A673 (cell line): Measurements from ENCODE around the gene MYMK. TPM values are rescaled to one million over a fixed set of nuclear protein-coding genes. Genes with fewer than 3 reads are reported as not detected.
"Not testable (repeated sequence)": the region's sequence is repeated elsewhere in the genome, so short reads cannot be mapped to it uniquely, and the experiment has no call there.

Experiments used
- BruUV-seq: library from RNA; stranded (reverse); fragments of 400-500 nt; replicated peaks from 2 replicates; lab custom pipeline; 2021; lab: Mats Ljungman, UMichigan
- CTCF ChIA-PET: fragments of 300-600 bp; sonication (Branson Sonifier 250); formaldehyde crosslinking; loops from one replicate; lab custom pipeline; 2022; ENCODE audit warnings: antibody characterized with exemption; lab: Charles Lee
- POLR2A ChIA-PET: fragments of 300-600 bp; sonication (Branson Sonifier 250); formaldehyde crosslinking; loops from one replicate; lab custom pipeline; 2022; ENCODE audit warnings: antibody characterized with exemption; ENCODE audit not compliant: low non-redundant PET; lab: Charles Lee
- DNase-seq: peaks from one replicate; pipeline ENCODE4 v3.0.0-alpha.2; 2015; ENCODE audit warnings: low spot score
- H3K27ac ChIP-seq: fragments of 200-600 bp; sonication (generic); 2 replicates; pipeline ENCODE4 v1.5.1; 2016; ENCODE audit warnings: mixed run types, low read depth, mild to moderate bottlenecking, mixed read lengths, antibody characterized with exemption, low read length; ENCODE audit not compliant: poor library complexity, severe bottlenecking
- H3K27me3 ChIP-seq: fragments of 200-600 bp; sonication (generic); replicated peaks from 2 replicates; pipeline ENCODE4 v1.6.1; 2017; ENCODE audit warnings: mixed run types, low read depth, mild to moderate bottlenecking, mixed read lengths, antibody characterized with exemption, low read length; ENCODE audit not compliant: insufficient read depth, poor library complexity
- H3K36me3 ChIP-seq: fragments of 200-600 bp; sonication (generic); 2 replicates; pipeline ENCODE4 v1.6.1; 2016; ENCODE audit warnings: mixed run types, mild to moderate bottlenecking, mixed read lengths, antibody characterized with exemption, low read length; ENCODE audit not compliant: insufficient read depth, poor library complexity, severe bottlenecking
- H3K4me1 ChIP-seq: fragments of 200-600 bp; sonication (generic); 2 replicates; pipeline ENCODE4 v1.6.1; 2017; ENCODE audit warnings: mixed run types, mild to moderate bottlenecking, mixed read lengths, antibody characterized with exemption, low read length; ENCODE audit not compliant: insufficient read depth, poor library complexity, severe bottlenecking
- H3K4me3 ChIP-seq: fragments of 200-600 bp; sonication (generic); 2 replicates; pipeline ENCODE4 v1.5.1; 2016; ENCODE audit warnings: low read depth, mixed run types, mild to moderate bottlenecking, mixed read lengths, low read length; ENCODE audit not compliant: poor library complexity, severe bottlenecking
- H3K9me3 ChIP-seq: fragments of 200-600 bp; sonication (generic); 2 replicates; pipeline ENCODE4 v1.6.1; 2016; ENCODE audit warnings: mixed run types, low read depth, mild to moderate bottlenecking, mixed read lengths, antibody characterized with exemption, low read length; ENCODE audit not compliant: poor library complexity, severe bottlenecking
- EZH2 ChIP-seq: fragments of 200-600 bp; sonication (generic); IDR thresholded peaks from 2 replicates; pipeline ENCODE4 v1.6.1; 2017; ENCODE audit warnings: borderline replicate concordance, low read depth, mild to moderate bottlenecking, mixed read lengths, antibody characterized with exemption, low read length; ENCODE audit not compliant: poor library complexity, severe bottlenecking
- intact Hi-C: fragments of 100-400 bp; cut with micrococcal nuclease; formaldehyde crosslinking; loops from one replicate; pipeline ENCODE4 v1.10.0; 2022; ENCODE audit not compliant: unreplicated experiment
- total RNA-seq: library from RNA; stranded (reverse); gene quantifications from 2 replicates; pipeline ENCODE4 v1.2.3, GENCODE V29; 2021
- TF ChIP-seq, protein P1 (sequence below): fragments of 300-800, 200-600 bp; sonication (generic); conservative IDR thresholded peaks from 2 replicates; pipeline ENCODE4 v1.5.1; 2017; ENCODE audit warnings: low read depth, mild to moderate bottlenecking, antibody characterized with exemption, low read length, moderate library complexity, mixed read lengths

Gene MYMK
- total RNA-seq, 1 experiment from 2014 or later, result not detected

DNA sequence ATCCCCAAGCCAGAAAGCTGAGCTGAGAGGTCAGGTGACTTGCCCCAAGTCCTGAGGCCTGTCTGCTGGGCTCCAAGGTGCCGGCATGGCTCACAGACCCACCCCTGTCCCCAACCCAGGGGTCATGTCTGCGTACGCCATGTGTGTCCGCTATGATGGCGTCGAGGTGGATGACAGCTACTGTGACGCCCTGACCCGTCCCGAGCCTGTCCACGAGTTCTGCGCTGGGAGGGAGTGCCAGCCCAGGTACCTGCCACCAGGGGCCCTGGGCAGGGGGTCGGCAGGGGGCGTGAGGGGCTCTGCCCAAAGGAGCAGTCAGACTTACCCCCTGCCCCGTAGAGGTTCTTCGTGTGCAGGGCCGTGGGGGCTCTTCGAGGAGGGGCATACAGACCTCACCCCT, 42.1 kb upstream of the MYMK start:
- Histone ChIP-seq H3K9me3 (no peaks in the 10 kb centered on the region), H3K36me3 (no peaks in the 10 kb centered on the region), H3K27ac (no peak overlapping the region), H3K4me3 (no peak overlapping the region), H3K27me3 (no peaks in the 10 kb centered on the region), H3K4me1 (peaks cover 5% of the 10 kb centered on the region)
- intact Hi-C loops, result no loop called here
- ChIA-PET POLR2A (no interaction called here), CTCF (no interaction called here)
- no peak for DNase-seq
- BruUV-seq, result no TSS peak
- no peak for TF ChIP-seq EZH2
- TF ChIP-seq, protein P1, sequence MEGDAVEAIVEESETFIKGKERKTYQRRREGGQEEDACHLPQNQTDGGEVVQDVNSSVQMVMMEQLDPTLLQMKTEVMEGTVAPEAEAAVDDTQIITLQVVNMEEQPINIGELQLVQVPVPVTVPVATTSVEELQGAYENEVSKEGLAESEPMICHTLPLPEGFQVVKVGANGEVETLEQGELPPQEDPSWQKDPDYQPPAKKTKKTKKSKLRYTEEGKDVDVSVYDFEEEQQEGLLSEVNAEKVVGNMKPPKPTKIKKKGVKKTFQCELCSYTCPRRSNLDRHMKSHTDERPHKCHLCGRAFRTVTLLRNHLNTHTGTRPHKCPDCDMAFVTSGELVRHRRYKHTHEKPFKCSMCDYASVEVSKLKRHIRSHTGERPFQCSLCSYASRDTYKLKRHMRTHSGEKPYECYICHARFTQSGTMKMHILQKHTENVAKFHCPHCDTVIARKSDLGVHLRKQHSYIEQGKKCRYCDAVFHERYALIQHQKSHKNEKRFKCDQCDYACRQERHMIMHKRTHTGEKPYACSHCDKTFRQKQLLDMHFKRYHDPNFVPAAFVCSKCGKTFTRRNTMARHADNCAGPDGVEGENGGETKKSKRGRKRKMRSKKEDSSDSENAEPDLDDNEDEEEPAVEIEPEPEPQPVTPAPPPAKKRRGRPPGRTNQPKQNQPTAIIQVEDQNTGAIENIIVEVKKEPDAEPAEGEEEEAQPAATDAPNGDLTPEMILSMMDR, result no peak

DNA sequence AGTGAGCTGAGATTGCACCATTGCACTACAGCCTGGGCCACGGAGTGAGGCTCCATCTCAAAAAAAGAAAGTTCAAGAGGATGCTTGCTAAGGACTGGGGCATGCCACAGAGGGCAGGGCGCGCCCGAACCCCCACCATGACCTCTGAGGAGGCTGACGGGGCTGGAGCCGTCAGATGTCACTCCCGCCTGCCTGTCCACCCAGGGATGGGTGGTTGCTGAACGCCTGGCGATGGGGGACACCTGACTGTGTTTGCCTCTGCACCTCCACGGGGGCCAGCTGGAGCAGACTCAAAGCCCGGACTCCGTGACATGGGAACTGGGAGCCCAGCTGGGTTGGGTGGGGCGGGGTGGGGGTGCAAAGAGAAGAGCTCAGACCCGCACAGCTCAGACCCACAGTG, 41.6 kb upstream of the MYMK start:
- intact Hi-C loops, result no loop called here
- Histone ChIP-seq H3K4me3 (no peak overlapping the region), H3K27ac (no peak overlapping the region), H3K9me3 (no peaks in the 10 kb centered on the region), H3K4me1 (peaks cover 5% of the 10 kb centered on the region), H3K27me3 (no peaks in the 10 kb centered on the region), H3K36me3 (no peaks in the 10 kb centered on the region)
- no peak for DNase-seq
- no peak for TF ChIP-seq EZH2
- TF ChIP-seq, protein P1, result no peak
- ChIA-PET POLR2A (no interaction called here), CTCF (no interaction called here)
- no TSS peak for BruUV-seq

DNA sequence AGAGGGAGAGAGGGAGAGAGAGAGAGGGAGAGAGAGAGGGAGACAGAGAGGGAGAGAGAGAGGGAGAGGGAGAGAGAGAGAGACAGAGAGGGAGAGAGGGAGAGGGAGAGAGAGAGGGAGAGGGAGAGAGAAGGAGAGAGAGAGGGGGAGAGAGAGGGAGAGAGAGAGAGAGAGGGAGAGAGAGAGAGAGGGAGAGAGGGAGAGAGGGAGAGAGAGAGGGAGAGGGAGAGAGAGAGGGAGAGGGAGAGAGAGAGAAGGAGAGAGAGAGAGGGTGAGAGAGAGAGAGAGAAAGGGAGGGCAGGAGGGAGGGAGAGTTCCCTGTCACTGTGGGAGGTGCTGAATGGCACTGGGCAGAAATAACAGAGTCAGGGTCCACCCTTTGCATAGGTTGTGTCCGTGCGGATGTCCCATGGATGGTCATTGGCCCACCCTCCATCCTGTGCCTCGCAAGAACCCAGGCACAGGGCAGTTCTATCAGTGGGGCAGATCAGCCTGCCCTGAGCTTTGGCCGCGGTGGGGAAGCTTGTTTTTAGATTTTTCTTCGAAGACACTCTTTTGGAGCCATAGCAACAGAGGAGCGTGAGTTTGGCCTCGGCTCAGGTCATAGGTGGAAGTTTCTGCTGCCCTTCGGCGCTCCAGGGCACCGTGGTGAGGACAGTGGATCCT, 39.8 kb upstream of the MYMK start:
- Histone ChIP-seq H3K27me3 (no peaks in the 10 kb centered on the region), H3K27ac (no peak overlapping the region), H3K4me3 (no peak overlapping the region), H3K36me3 (no peaks in the 10 kb centered on the region), H3K4me1 (peaks cover 5% of the 10 kb centered on the region), H3K9me3 (no peaks in the 10 kb centered on the region)
- intact Hi-C loops, result no loop called here
- ChIA-PET POLR2A (no interaction called here), CTCF (no interaction called here)
- DNase-seq, result no peak
- TF ChIP-seq EZH2, result no peak
- TF ChIP-seq, protein P1, result no peak
- BruUV-seq, result no TSS peak

DNA sequence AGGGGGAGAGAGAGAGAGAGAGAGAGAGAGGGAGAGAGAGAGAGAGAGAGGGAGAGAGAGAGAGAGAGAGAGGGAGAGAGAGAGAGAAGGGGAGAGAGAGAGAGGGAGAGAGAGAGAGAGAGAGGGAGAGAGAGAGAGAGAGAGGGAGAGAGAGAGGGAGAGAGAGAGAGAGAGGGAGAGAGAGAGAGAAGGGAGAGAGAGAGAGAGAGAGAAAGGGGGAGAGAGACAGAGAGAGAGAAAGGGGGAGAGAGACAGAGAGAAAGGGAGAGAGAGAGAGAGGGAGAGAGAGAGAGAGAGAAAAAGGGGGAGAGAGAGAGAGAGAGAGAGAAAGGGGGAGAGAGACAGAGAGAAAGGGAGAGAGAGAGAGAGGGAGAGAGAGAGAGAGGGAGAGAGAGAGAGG, 39.1 kb upstream of the MYMK start:
- H3K4me1 ChIP-seq, H3K27me3 ChIP-seq: not testable (repeated sequence)

More for the DNA sequence above, 39.1 kb upstream of the MYMK start:
- H3K27ac ChIP-seq, intact Hi-C loops, H3K9me3 ChIP-seq, H3K4me3 ChIP-seq, H3K36me3 ChIP-seq, BruUV-seq, CTCF ChIA-PET, DNase-seq, POLR2A ChIA-PET: not testable (repeated sequence)
